ENCODE results near the gene FRAS1. TPM values are rescaled to one million over a fixed set of nuclear protein-coding genes. Genes with fewer than 3 reads are reported as not detected.

The FRAS1 gene
- total and polyA plus RNA-seq, 2 donors (not counting 3 experiments of a cell fraction or from before 2014, with no cell fraction given) = 1.4 to 3.6 TPM

DNA sequence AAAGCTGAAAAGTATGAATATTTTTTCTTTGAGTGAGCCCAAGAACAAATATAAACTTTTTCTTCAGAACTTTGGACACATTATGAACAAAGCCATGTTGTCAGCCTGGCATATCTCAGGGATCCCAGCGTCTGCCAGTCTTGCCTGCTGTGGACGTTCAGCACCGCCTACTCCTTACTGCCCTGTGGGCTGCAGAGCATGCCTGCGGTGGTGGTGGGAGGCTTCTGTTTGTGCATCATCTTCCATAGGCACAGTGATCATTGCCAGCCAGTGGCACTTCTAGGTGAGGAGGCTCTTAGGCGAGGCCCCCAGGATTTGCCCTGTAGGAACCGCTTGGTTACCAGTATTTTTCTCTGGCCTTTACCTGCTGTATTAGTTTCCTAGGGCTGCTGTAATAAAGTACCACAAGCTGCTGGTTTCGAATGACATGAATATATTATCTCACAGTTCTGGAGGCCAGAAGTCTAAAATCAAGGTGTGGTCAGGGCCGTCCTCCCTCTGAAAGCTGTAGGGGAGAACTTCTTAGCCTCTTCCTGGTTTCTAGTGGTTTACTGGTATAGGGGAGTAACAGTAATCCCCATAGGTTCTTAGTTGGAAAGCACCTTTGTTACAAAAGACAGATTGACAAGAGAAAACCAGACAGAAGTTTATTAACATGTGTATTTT is 509.8 kb downstream of the FRAS1 start:
- H2AFZ ChIP-seq (ENCODE audit: low read depth, low read length) = no peak overlapping the region
- peaks cover 0 to 4% of the 10 kb centered on the region in 2 experiments for H3K36me3 ChIP-seq (ENCODE audit: control insufficient read depth in 2 of 2, extremely low read depth in 1 of 2, insufficient read depth in 2 of 2, low read length in 2 of 2)
- no peaks in the 10 kb centered on the region for H4K20me1 ChIP-seq (replicated peaks; ENCODE audit: control insufficient read depth, extremely low read depth, insufficient read depth, low read length)
- intact Hi-C loops (cut with micrococcal nuclease) = loop anchor here (5.0 kb wide), 1 partner anchor 510 kb away; the partner anchor contains the start of gene FRAS1
- dilution Hi-C loops (cut with MboI; ENCODE audit: extremely low pct_ligation_motif_present, low sequenced_read_pairs) = no loop called here
- H3K4me1 ChIP-seq (ENCODE audit: control insufficient read depth, extremely low read depth, insufficient read depth, low read length) = peaks cover 35% of the 10 kb centered on the region
- ChIA-PET CTCF (no interaction called here), POLR2A (no interaction called here)
- H3K9ac ChIP-seq (replicated peaks; ENCODE audit: extremely low read depth, insufficient read depth, low read length) = no peak overlapping the region
- no peak overlapping the region for H3K4me3 ChIP-seq (replicated peaks in 1 of 3; ENCODE audit: insufficient read depth in 1 of 3, low read depth in 1 of 3, low read length in 3 of 3)
- FAIRE-seq = no peak
- H3K4me2 ChIP-seq (ENCODE audit: insufficient read depth, low read length) = no peak overlapping the region
- no peak for DNase-seq (ENCODE audit: low read depth, low spot score)
- no peaks in the 10 kb centered on the region for H3K27me3 ChIP-seq (ENCODE audit: control insufficient read depth in 2 of 2, insufficient read depth in 2 of 2, low read length in 2 of 2)
- H3K9me3 ChIP-seq (replicated peaks; ENCODE audit: control insufficient read depth, insufficient read depth, low read length) = no peaks in the 10 kb centered on the region
- TF ChIP-seq, protein P1, sequence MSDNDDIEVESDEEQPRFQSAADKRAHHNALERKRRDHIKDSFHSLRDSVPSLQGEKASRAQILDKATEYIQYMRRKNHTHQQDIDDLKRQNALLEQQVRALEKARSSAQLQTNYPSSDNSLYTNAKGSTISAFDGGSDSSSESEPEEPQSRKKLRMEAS (IDR thresholded peaks at IDR 0.05; ENCODE audit: insufficient read depth, insufficient read length) = no peak
- TF ChIP-seq POLR2AphosphoS5 (IDR thresholded peaks at IDR 0.05; ENCODE audit: insufficient read depth, low read depth, low read length) (no peak), JUN (IDR thresholded peaks at IDR 0.05; ENCODE audit: borderline replicate concordance, insufficient read depth, insufficient read length, low read depth) (no peak), GATA2 (IDR thresholded peaks at IDR 0.05; ENCODE audit: insufficient read depth, insufficient read length, low read depth, low read length) (no peak), CTCF (IDR thresholded peaks at IDR 0.05; ENCODE audit: extremely low read depth in 1 of 2, insufficient read depth in 1 of 2, low read depth in 1 of 2, low read length in 2 of 2) (no peak), FOS (IDR thresholded peaks at IDR 0.05; ENCODE audit: borderline replicate concordance, insufficient read depth, low read length) (no peak), POLR2A (IDR thresholded peaks at IDR 0.05; ENCODE audit: low read depth, low read length) (no peak), EZH2 (IDR thresholded peaks at IDR 0.05; ENCODE audit: borderline replicate concordance, low read depth, low read length, severe bottlenecking) (no peak), MYC (IDR thresholded peaks at IDR 0.05; ENCODE audit: low read depth, low read length) (no peak)
- H3K9me1 ChIP-seq (replicated peaks; ENCODE audit: control insufficient read depth, extremely low read depth, insufficient read depth, low read length) = no peaks in the 10 kb centered on the region
- H3K79me2 ChIP-seq (ENCODE audit: control insufficient read depth, insufficient read depth, low read length) = no peaks in the 10 kb centered on the region
- no peak overlapping the region for H3K27ac ChIP-seq (ENCODE audit: insufficient read depth, low read depth, low read length)
- BruUV-seq (replicated peaks) = no TSS peak

Data from endothelial cell of umbilical vein (primary cell).